COLO668 (cell line): ENCODE measurements around the gene MAP2.
"Not testable (repeated sequence)": the region's sequence is repeated elsewhere in the genome, so short reads cannot be mapped to it uniquely, and the experiment has no call there.

Experiments
- DNase-seq: peaks from one replicate; lab custom pipeline; 2025; ENCODE audit not compliant: unreplicated experiment; lab: John Stamatoyannopoulos, UW

MAP2 gene

GRCh38 chr2:209584472-209584871, 160.6 kb downstream of the MAP2 start:
- DNase-seq, result no peak

GRCh38 chr2:209584915-209585314, 161.1 kb downstream of the MAP2 start:
- DNase-seq, result no peak

GRCh38 chr2:209591021-209591420, 167.2 kb downstream of the MAP2 start:
- DNase-seq, result no peak

GRCh38 chr2:209592106-209592505, 168.3 kb downstream of the MAP2 start:
- DNase-seq, result no peak

- no peak for DNase-seq
Measured at GRCh38 chr2:209593930-209594329, 170.1 kb downstream of the MAP2 start.

GRCh38 chr2:209596262-209596661, 172.4 kb downstream of the MAP2 start:
- DNase-seq, result no peak

- not testable (repeated sequence) for DNase-seq
Measured at GRCh38 chr2:209598227-209598626, 174.4 kb downstream of the MAP2 start.

- DNase-seq, result no peak
Measured at GRCh38 chr2:209600341-209601171, 176.7 kb downstream of the MAP2 start.

- DNase-seq, result no peak
Measured at GRCh38 chr2:209601497-209601896, 177.7 kb downstream of the MAP2 start.

GRCh38 chr2:209602259-209602658, 178.4 kb downstream of the MAP2 start:
- no peak for DNase-seq

GRCh38 chr2:209609531-209609930, 185.7 kb downstream of the MAP2 start:
- no peak for DNase-seq

GRCh38 chr2:209610631-209611030, 186.8 kb downstream of the MAP2 start:
- DNase-seq, result no peak

- no peak for DNase-seq
Measured at GRCh38 chr2:209613649-209614305, 189.9 kb downstream of the MAP2 start.

- no peak for DNase-seq
Measured at GRCh38 chr2:209614690-209615369, 191.0 kb downstream of the MAP2 start.

GRCh38 chr2:209619782-209620181, 195.9 kb downstream of the MAP2 start:
- DNase-seq, result no peak

GRCh38 chr2:209624192-209624938, 200.5 kb downstream of the MAP2 start:
- DNase-seq, result no peak

- no peak for DNase-seq
Measured at GRCh38 chr2:209629597-209629996, 205.8 kb downstream of the MAP2 start.

GRCh38 chr2:209633911-209634310, 210.1 kb downstream of the MAP2 start:
- DNase-seq, result no peak

- no peak for DNase-seq
Measured at GRCh38 chr2:209636076-209636475, 212.2 kb downstream of the MAP2 start.

- DNase-seq, result no peak
Measured at GRCh38 chr2:209637293-209637692, 213.4 kb downstream of the MAP2 start.

GRCh38 chr2:209638346-209638745, 214.5 kb downstream of the MAP2 start:
- no peak for DNase-seq
